IPS-NIHi7 (cell line): ENCODE results near the gene SMIM38.

Source experiments
- DNase-seq: peaks from one replicate; pipeline ENCODE4 v3.0.0; 2012; ENCODE audit warnings: mixed read lengths; ENCODE audit errors: extremely low spot score

SMIM38 gene

GRCh38 chr11:69180726-69181125 lies 25.0 kb downstream of the SMIM38 start:
- no peak for DNase-seq

GRCh38 chr11:69183613-69184012 lies 27.9 kb downstream of the SMIM38 start:
- no peak for DNase-seq

- no peak for DNase-seq
Observed at GRCh38 chr11:69186316-69187260, 30.9 kb downstream of the SMIM38 start.

- no peak for DNase-seq
Observed at GRCh38 chr11:69187540-69188065, 31.9 kb downstream of the SMIM38 start.

- no peak for DNase-seq
Observed at GRCh38 chr11:69189059-69189458, 33.3 kb downstream of the SMIM38 start.

GRCh38 chr11:69190796-69191536 lies 35.2 kb downstream of the SMIM38 start:
- DNase-seq, result no peak

GRCh38 chr11:69192301-69192721 lies 36.6 kb downstream of the SMIM38 start:
- no peak for DNase-seq

- DNase-seq, result no peak
Observed at GRCh38 chr11:69193151-69193550, 37.4 kb downstream of the SMIM38 start.

GRCh38 chr11:69193629-69194028 lies 37.9 kb downstream of the SMIM38 start:
- DNase-seq, result no peak

GRCh38 chr11:69194396-69194795 lies 38.7 kb downstream of the SMIM38 start:
- DNase-seq, result no peak

- DNase-seq, result no peak
Observed at GRCh38 chr11:69194956-69195355, 39.2 kb downstream of the SMIM38 start.

GRCh38 chr11:69195824-69196782 lies 40.4 kb downstream of the SMIM38 start:
- no peak for DNase-seq

GRCh38 chr11:69196783-69197169 lies 41.0 kb downstream of the SMIM38 start:
- DNase-seq, result no peak

GRCh38 chr11:69198891-69199582 lies 43.3 kb downstream of the SMIM38 start:
- no peak for DNase-seq

- no peak for DNase-seq
Observed at GRCh38 chr11:69199583-69200315, 44.0 kb downstream of the SMIM38 start.

- DNase-seq, result no peak
Observed at GRCh38 chr11:69200331-69201065, 44.8 kb downstream of the SMIM38 start.

GRCh38 chr11:69201066-69201365 lies 45.3 kb downstream of the SMIM38 start:
- no peak for DNase-seq

- no peak for DNase-seq
Observed at GRCh38 chr11:69201764-69202370, 46.1 kb downstream of the SMIM38 start.
